Type B pancreatic cell (in vitro differentiated cells): ENCODE data around the gene RFESD. TPM values are rescaled to one million over a fixed set of nuclear protein-coding genes. Genes with fewer than 3 reads are reported as not detected.
A peak's percentile ranks its signal among the peaks of the same experiment; 100 is the strongest.

Experiments used
- DNase-seq: peaks from one replicate; pipeline ENCODE4 v3.0.0; 2021; ENCODE audit warnings: mixed read lengths; ENCODE audit not compliant: unreplicated experiment; ENCODE audit errors: extremely low spot score
- H3K27ac Mint-ChIP-seq: 2 replicates; pipeline ENCODE4 v1.8.0; 2021; ENCODE audit warnings: mild to moderate bottlenecking, mixed read lengths
- H3K27me3 Mint-ChIP-seq: 2 replicates; pipeline ENCODE4 v1.8.0; 2021; ENCODE audit warnings: mixed read lengths
- H3K36me3 Mint-ChIP-seq: 2 replicates; pipeline ENCODE4 v1.8.0; 2021; ENCODE audit warnings: mixed read lengths
- H3K4me1 Mint-ChIP-seq: one replicate; pipeline ENCODE4 v1.8.0; 2021; ENCODE audit warnings: mixed read lengths; ENCODE audit not compliant: unreplicated experiment
- H3K4me3 Mint-ChIP-seq: 2 replicates; pipeline ENCODE4 v1.8.0; 2021; ENCODE audit warnings: mild to moderate bottlenecking, mixed read lengths
- H3K9me3 Mint-ChIP-seq: 2 replicates; pipeline ENCODE4 v1.8.0; 2021; ENCODE audit warnings: mixed read lengths
- CTCF ChIP-seq: fragments of 200-600 bp; sonication (generic); conservative IDR thresholded peaks from 2 replicates; pipeline ENCODE4 v1.5.0; 2021; ENCODE audit warnings: antibody characterized with exemption, mild to moderate bottlenecking
- long read RNA-seq: library from polyadenylated mRNA; unstranded; transcript quantifications from one replicate; pipeline ENCODE4 v2.0.0, GENCODE V29; 2020
- total RNA-seq: library from RNA; stranded (reverse); gene quantifications from 2 replicates; pipeline ENCODE4 v1.2.1, GENCODE V29; 2021; ENCODE audit warnings: low replicate concordance

RFESD gene
- total RNA-seq: 1.6 and 2.5 TPM in 2 replicates
- long read RNA-seq, partial matches to known transcripts: 0 of 7 reads
- long read RNA-seq, other reads (novel, unspliced or antisense): 3 of 7 reads

GRCh38 chr5:95646569-95647431 is at the start of gene RFESD:
RFESD (plus strand) TSS chr5:95646777; CDS start chr5:95652272, 5,495 bp downstream.
- TF ChIP-seq CTCF: peak; percentile 36
- peaks cover 5% of the 10 kb centered on the region for H3K4me1 Mint-ChIP-seq
- peak within 1 kb of the TSS; percentile 90 for H3K27ac Mint-ChIP-seq
- DNase-seq: peak; percentile 96
- no peaks in the 10 kb centered on the region for H3K27me3 Mint-ChIP-seq
- H3K9me3 Mint-ChIP-seq: no peaks in the 10 kb centered on the region
- no peaks in the 10 kb centered on the region for H3K36me3 Mint-ChIP-seq
- peak within 1 kb of the TSS; percentile 86 for H3K4me3 Mint-ChIP-seq

- Mint-ChIP-seq H3K4me3 (no peak overlapping the region), H3K27ac (no peak overlapping the region), H3K36me3 (peaks cover 4% of the 10 kb centered on the region), H3K27me3 (no peaks in the 10 kb centered on the region), H3K9me3 (no peaks in the 10 kb centered on the region), H3K4me1 (no peaks in the 10 kb centered on the region)
- no peak for DNase-seq
- TF ChIP-seq CTCF: no peak
Observed at GRCh38 chr5:95599252-95599651, 47.3 kb upstream of the RFESD start.

GRCh38 chr5:95600557-95600956 is 46.0 kb upstream of the RFESD start:
- H3K9me3 Mint-ChIP-seq: no peaks in the 10 kb centered on the region
- peaks cover 4% of the 10 kb centered on the region for H3K36me3 Mint-ChIP-seq
- H3K27ac Mint-ChIP-seq: no peak overlapping the region
- no peaks in the 10 kb centered on the region for H3K27me3 Mint-ChIP-seq
- DNase-seq: no peak
- H3K4me1 Mint-ChIP-seq: no peaks in the 10 kb centered on the region
- TF ChIP-seq CTCF: no peak
- no peak overlapping the region for H3K4me3 Mint-ChIP-seq

GRCh38 chr5:95605786-95606185 is 40.8 kb upstream of the RFESD start:
- no peak overlapping the region for H3K27ac Mint-ChIP-seq
- no peaks in the 10 kb centered on the region for H3K4me1 Mint-ChIP-seq
- no peak for DNase-seq
- no peaks in the 10 kb centered on the region for H3K27me3 Mint-ChIP-seq
- no peak overlapping the region for H3K4me3 Mint-ChIP-seq
- no peaks in the 10 kb centered on the region for H3K9me3 Mint-ChIP-seq
- H3K36me3 Mint-ChIP-seq: peaks cover 4% of the 10 kb centered on the region
- TF ChIP-seq CTCF: no peak

- no peak overlapping the region for H3K27ac Mint-ChIP-seq
- no peaks in the 10 kb centered on the region for H3K27me3 Mint-ChIP-seq
- H3K9me3 Mint-ChIP-seq: no peaks in the 10 kb centered on the region
- no peaks in the 10 kb centered on the region for H3K4me1 Mint-ChIP-seq
- no peaks in the 10 kb centered on the region for H3K36me3 Mint-ChIP-seq
- DNase-seq: no peak
- TF ChIP-seq CTCF: no peak
- H3K4me3 Mint-ChIP-seq: no peak overlapping the region
Observed at GRCh38 chr5:95606419-95606818, 40.2 kb upstream of the RFESD start.
